Adrenal gland (tissue), 5 donors: ENCODE measurements around the gene FKBP3.

Experiments
- CTCF ChIP-seq, 6 experiments: fragments of 450-650 bp in 4 of 6; fragments of 200-600 bp in 2 of 6; sonication (generic) in 1 of 6; IDR thresholded peaks; 1 replicate in 5 of 6; 2 replicates in 1 of 6; pipeline versions ENCODE4 v1.5.1 to v1.8.0; 2016 to 2021; ENCODE audit warnings: antibody characterized with exemption in 6 of 6, mild to moderate bottlenecking in 2 of 6, moderate library complexity in 1 of 6
- POLR2A ChIP-seq, 2 donors: fragments of 450-650 bp; IDR thresholded peaks; one replicate each; pipeline ENCODE4 v1.6.1; 2017; ENCODE audit warnings: antibody characterized with exemption in 2 of 2, mild to moderate bottlenecking in 2 of 2, moderate library complexity in 1 of 2
- donor health status: DM: no; HTN: no; CAD: no.

GRCh38 chr14:45091710-45092109, 42.6 kb downstream of the FKBP3 start:
- no peak for TF ChIP-seq CTCF (IDR thresholded peaks at IDR 0.05)
- no peak for TF ChIP-seq POLR2A (IDR thresholded peaks at IDR 0.05)
